Stimulated activated CD8-positive, alpha-beta memory T cell treated with anti-CD3 and anti-CD28 coated beads, Interleukin-15, amount 100 ng/mL, for 1 hour (primary cell): ENCODE measurements around the gene WIPF3.

Source experiments
- DNase-seq: peaks from one replicate; pipeline ENCODE4 v3.0.0-alpha.2; 2020; ENCODE audit warnings: low read depth

Gene WIPF3, protein sequence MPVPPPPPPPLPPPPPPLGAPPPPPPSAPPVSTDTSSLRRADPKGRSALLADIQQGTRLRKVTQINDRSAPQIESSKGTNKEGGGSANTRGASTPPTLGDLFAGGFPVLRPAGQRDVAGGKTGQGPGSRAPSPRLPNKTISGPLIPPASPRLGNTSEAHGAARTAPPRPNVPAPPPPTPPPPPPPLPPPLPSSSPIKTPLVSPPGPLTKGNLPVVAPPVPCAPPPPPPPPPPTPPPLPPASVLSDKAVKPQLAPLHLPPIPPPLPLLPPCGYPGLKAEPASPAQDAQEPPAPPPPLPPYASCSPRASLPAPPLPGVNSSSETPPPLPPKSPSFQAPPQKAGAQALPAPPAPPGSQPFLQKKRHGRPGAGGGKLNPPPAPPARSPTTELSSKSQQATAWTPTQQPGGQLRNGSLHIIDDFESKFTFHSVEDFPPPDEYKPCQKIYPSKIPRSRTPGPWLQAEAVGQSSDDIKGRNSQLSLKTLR

GRCh38 chr7:29806208-29806994 lies at the start of gene WIPF3:
TSS of gene WIPF3 (plus strand) at chr7:29806508. CDS start at chr7:29834725, 28,217 bp downstream.
- DNase-seq, result no peak

GRCh38 chr7:29763266-29763665 lies 43.0 kb upstream of the WIPF3 start:
- DNase-seq, result no peak

- DNase-seq, result no peak
Measured at GRCh38 chr7:29764227-29764626, 42.1 kb upstream of the WIPF3 start.

DNA sequence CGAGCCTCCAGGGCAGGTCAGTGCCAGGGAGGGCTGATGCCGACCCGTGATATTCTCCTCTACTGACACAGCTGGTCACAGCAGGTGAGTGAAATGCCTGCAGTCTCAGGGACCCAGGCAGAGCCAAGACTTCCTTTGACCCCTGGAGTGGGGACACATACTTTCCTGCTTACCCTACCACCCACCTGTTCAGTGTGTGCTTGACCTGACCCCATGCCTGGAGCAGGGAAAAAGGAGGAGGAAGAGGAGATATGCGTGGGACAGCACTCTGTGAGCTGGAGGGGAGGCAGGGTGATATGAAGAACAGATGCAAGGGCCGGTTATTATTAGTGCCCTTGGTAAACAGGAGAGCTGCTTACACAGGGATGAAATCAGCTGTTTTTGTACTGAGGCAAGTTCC lies 40.8 kb upstream of the WIPF3 start:
- DNase-seq, result no peak

GRCh38 chr7:29770371-29770770 lies 35.9 kb upstream of the WIPF3 start:
- no peak for DNase-seq

DNA sequence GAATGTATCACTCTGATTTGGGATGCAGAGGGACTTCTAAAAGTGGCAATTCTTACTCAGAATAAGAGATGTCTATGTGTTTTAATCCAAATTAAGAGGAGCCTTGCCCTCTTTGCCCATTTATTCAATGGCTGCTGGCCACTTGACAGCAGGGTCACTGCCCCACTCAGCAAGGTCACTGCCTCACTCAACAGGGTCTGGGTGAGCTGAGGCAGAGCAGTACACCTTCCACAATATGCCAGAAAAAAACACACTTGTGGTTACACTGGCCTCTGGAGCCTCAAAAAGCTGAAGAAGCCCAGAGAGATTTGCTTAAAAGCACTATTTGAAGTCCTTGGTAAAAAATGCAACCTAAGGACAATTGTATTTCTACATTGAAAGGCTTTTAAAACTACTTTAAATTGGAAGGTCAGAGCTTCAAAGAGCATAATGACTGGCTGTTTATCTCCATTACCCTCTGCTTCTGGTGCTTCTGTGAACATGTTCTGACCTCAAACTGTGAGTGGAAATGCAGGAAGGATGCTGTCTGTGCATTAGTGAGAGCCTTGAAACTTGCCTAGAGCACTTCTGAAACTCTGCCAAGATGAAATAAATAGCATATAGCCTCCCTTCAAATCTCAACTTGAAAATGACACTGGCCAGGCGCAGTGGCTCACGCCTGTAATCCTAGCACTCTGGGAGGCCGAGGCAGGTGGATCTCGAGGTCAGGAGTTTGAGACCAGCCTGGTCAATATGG lies 35.1 kb upstream of the WIPF3 start:
- DNase-seq, result no peak

GRCh38 chr7:29779017-29779416 lies 27.3 kb upstream of the WIPF3 start:
- no peak for DNase-seq

DNA sequence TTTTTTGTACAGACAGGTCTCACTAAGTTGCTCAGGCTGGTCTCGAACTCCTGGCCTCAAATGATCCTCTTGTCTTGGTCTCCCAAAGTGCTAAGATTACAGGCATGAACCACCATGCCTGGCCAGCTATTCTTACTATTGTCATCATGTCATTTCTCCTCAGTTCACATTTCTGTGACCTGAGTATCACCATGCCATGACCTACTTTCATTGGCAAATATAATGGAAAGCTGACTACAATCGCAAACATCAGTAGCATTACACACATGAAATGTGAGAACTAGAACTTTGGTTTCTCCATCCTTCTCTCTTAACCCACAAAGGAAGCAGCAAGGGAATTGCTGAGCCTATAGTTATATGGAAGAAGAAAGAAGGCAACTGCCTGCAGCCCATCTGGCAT lies 26.0 kb upstream of the WIPF3 start:
- DNase-seq, result no peak

DNA sequence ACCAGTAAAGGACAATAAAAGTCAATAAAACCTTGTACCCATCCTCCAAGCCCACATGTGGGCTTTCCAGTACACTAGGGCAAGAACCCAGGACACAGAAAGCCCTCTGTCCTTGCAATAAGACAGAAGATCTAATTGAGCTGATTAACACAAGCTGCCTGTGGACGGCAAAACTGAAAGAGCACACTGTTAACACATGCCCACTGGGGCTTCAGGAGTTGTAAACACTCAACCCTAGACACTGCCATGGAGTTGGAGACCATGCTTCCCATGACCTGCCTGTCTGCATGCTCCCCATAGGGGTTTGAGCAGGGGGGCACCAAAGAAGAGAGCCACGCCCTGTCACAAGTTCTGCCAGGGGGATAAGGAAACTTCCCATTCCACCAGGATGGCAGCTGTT lies 22.6 kb upstream of the WIPF3 start:
- no peak for DNase-seq

GRCh38 chr7:29793507-29793906 lies 12.8 kb upstream of the WIPF3 start:
- no peak for DNase-seq

DNA sequence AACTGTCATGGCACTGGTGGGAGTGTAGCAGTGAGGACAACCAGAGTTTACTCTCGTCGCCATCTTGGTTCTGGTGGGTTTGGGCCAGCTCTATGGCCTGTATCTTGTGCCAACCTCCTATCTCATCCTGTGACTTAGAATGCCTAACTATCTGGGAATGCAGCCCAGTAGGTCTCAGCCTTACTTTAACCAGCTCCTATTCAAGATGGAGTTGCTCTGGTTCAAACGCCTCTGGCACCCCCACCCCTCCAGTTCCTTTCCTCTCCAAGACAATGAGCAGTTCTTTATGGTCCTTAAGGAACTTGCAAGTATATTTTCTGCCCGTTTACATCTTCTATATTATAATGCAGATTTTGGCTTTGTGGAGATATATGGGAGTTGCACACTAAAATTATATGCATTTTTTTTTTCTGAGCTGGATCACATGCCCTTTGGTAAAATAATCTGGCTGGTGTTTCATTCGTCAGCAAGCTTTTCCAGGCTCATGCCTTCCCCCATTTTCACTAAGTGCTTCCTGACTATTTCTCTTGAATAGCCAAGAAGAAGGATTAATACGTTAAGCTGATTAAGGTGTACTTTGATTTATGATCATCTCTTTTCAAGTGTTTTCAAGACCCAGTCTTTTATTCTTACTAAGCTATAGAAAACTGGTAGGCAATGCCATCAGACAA lies 11.2 kb upstream of the WIPF3 start:
- DNase-seq, result no peak

DNA sequence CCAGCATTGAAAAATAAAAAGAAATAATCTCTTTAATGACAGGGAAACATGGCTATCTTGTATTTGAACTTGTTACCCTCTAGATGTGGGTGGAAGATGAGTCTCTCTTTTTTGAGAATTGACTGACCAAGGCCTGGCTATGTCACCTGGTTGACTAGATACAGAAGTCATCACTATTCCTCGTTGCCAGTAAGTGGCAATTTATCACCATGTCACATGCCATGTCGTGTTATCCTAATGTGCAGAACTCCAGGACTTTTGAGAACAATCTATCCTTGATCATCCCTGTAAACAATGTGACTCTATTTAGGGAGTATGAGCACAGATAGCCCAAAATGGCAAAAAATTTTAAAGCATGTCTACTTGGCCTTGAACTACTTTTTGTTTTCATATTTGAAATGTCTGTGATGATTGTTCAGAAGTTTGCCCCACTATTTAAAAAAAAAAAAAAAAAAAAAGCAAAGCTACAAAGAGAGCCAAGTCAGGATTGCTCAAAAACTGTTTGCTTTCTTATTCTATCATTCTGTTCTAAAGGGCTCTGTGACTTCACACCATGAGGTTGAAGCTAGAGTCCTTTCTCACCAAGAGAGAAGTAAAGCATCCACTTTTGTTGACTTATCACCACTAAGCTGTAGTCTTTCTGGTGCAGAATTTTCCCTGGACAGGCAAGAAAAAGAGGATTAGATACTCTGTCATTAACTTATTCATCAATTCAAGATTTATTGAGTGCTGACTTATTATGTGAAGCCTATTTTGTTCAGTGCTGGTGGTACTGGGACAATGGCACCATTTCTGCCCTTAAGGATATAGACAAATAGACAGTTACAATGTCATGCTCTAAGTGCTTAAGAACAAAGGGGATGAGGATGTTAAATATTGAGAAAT lies 10.4 kb upstream of the WIPF3 start:
- no peak for DNase-seq

- DNase-seq, result no peak
Measured at GRCh38 chr7:29797112-29797944, 9.0 kb upstream of the WIPF3 start.

DNA sequence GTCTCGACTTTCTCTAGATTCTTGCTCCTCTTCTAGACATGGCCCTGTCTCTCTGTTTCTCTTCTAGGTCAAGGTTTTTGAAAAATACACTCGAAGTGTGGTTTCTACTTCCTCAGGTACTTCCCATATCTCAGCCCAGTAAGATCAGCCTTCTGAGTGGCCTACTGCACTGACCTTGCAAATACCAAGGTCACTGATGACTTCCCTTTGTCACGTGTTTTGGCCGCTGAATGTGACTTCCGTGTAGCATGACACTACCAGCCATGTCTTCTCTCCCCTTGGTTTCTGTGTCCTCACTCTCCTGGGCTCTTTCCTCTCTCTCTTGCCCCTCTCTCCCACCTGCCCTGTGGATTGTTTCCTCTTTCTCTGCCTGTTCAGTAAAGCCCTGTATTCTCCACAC lies 7.9 kb upstream of the WIPF3 start:
- DNase-seq, result no peak

DNA sequence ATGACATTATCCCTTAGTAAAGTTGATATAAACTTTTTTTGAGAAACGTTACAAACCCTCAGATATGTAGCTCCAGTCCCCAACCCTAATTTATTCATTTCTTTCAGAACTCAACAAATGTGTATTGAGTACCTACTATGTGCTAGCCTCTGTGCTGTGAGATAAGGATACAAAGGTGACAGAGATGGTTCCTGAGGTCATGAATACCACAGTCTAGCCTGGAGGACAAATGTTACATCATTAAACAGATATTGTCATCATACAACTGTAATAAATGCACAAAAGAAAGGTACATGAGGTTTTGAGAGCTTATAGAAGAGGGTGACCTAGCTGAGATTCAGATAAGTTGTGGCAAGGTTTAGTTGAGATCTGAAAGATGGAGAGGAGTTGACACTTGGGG lies 4.4 kb upstream of the WIPF3 start:
- no peak for DNase-seq

DNA sequence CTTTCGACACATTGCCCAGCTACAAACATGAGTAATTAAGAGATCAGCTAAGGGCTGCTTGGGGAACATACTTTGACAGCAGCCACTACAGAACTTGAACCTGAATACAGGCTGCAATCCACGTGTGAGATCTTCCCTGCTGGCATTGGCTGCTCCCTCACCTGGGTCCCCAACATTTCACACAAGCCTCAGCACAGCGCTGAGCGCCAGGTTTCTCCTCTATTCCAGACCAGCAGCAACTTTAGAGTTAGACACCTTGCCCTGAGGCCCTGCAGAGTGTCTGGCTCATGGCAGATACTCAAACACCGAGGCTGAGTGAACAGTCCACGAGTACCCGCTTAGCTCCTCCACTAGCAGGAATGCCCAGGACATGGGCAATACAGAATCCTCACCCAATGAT lies 1.3 kb upstream of the WIPF3 start:
- no peak for DNase-seq

GRCh38 chr7:29805886-29806207 lies 461 bp upstream of the WIPF3 start:
- no peak for DNase-seq

DNA sequence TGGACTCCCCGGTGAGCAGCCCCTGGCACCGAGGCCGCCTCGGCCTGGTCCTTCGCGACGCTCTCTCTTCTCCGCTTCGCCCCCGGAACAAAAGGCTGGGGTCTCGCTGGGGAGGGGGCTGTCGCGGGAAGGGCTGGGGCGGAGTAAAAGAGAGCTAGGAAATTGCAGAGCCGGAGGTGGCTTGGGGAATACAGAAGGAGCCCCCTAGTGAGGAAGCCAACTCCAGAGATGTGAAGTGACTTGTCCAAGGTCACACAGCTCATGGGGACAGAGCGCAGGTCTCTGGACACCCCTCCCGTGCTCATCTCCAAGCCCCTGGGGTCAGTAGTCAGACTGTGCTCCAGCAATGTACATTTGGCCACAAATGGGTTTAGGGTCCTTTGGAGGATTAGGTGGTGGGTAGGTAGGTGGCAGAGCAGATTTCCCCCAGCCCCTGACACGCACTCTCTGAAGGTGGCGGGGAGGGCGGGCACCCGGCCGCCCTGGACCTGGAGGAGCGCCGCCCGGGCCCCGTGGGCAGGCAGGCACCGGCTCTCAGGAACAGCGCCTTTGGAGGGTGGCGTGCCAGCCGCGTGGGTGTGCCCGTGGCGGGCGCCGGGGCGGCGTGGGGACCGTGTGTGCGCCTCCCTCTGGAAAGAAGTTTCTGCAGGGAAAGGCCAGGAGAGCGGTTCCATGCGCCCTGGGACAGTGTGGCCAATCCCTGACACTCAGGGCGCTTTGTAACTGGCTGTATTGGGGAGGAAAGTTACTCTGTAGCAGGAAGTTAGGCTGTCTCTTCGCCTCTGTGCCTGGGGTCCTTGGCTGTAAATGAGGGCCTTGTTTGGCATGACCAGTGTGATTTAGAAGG lies 910 bp downstream of the WIPF3 start:
- no peak for DNase-seq

- DNase-seq, result no peak
Measured at GRCh38 chr7:29808075-29808801, 1.9 kb downstream of the WIPF3 start.
